Measurements from ENCODE around the gene RPN2. TPM values are rescaled to one million over a fixed set of nuclear protein-coding genes. Genes with fewer than 3 reads are reported as not detected.

Gene RPN2
- total RNA-seq, 1 experiment from 2014 or later = 234 TPM

DNA sequence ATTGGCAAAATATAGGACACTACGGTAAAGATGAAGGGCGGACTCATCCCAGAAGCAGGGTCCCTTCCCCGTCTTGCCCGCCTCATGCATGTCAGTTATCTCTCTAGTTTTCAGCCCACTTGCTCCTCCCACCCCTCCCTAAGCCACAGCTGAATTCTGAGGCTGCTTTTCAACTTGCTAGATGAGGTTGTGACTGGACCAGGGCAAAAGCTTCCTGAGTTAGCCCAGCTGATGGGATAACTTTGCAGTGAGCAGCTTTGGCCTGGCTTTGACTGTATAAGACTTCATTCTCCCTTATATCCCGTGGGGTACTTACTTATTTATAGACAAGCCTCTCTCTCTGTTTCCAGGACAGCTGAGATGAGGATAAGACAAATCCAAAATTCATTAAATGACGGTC lies 59.3 kb downstream of the RPN2 start:
- no peak overlapping the region for H3K4me2 ChIP-seq (ENCODE audit: insufficient read depth, insufficient read length, low read length)
- no peaks in the 10 kb centered on the region for H3K9me3 ChIP-seq (ENCODE audit: control insufficient read depth, low read depth, low read length)
- no peaks in the 10 kb centered on the region for H3K4me1 ChIP-seq (ENCODE audit: insufficient read depth, low read length)
- WGBS (ENCODE audit: extremely low coverage, insufficient read length, low lambda C conversion rate) = no CpG with 5 or more reads among the region's 6 CpGs
- no peak overlapping the region for H3T11ph ChIP-seq (ENCODE audit: low read length)
- H2BK5ac ChIP-seq (ENCODE audit: insufficient read length, low read length) = no peak overlapping the region
- no peaks in the 10 kb centered on the region for H4K20me1 ChIP-seq (ENCODE audit: control insufficient read depth, insufficient read depth, insufficient read length)
- Mint-ChIP-seq H3K36me3 (ENCODE audit: insufficient read depth in 1 of 3, low read depth in 3 of 3) (peaks cover 47 to 97% (median 89%) of the 10 kb centered on the region in 3 experiments), H3K27ac (peak overlapping the region in 2 of 3 experiments; percentile 50 to 69; a peak in 2 of 7 replicates), H3K27me3 (ENCODE audit: low read depth) (no peaks in the 10 kb centered on the region), H3K4me1 (peaks cover 2 to 3% of the 10 kb centered on the region in 2 experiments), H3K4me3 (no peak overlapping the region), H3K9me3 (no peaks in the 10 kb centered on the region)
- no peak overlapping the region for H2AFZ ChIP-seq (ENCODE audit: low read length)
- TF ChIP-seq, protein P1, sequence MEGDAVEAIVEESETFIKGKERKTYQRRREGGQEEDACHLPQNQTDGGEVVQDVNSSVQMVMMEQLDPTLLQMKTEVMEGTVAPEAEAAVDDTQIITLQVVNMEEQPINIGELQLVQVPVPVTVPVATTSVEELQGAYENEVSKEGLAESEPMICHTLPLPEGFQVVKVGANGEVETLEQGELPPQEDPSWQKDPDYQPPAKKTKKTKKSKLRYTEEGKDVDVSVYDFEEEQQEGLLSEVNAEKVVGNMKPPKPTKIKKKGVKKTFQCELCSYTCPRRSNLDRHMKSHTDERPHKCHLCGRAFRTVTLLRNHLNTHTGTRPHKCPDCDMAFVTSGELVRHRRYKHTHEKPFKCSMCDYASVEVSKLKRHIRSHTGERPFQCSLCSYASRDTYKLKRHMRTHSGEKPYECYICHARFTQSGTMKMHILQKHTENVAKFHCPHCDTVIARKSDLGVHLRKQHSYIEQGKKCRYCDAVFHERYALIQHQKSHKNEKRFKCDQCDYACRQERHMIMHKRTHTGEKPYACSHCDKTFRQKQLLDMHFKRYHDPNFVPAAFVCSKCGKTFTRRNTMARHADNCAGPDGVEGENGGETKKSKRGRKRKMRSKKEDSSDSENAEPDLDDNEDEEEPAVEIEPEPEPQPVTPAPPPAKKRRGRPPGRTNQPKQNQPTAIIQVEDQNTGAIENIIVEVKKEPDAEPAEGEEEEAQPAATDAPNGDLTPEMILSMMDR (conservative IDR thresholded peaks at IDR 0.05) = no peak
- H3K23ac ChIP-seq (ENCODE audit: insufficient read length, low read depth, low read length) = no peak overlapping the region
- no peak overlapping the region for H4K91ac ChIP-seq (ENCODE audit: insufficient read length, low read depth, low read length)
- no peak overlapping the region for H2BK120ac ChIP-seq (ENCODE audit: low read depth, low read length, poor library complexity, severe bottlenecking)
- H3K56ac ChIP-seq (ENCODE audit: insufficient read length, low read depth, low read length) = no peak overlapping the region
- no peak overlapping the region for H3K14ac ChIP-seq (ENCODE audit: insufficient read depth, low read length)
- H3K79me1 ChIP-seq (ENCODE audit: insufficient read depth, low read depth, low read length, poor library complexity, severe bottlenecking) = no peaks in the 10 kb centered on the region
- no peak overlapping the region for H3K18ac ChIP-seq (ENCODE audit: insufficient read length, low read depth, low read length)
- H4K8ac ChIP-seq (replicated peaks; ENCODE audit: insufficient read length, low read depth, low read length) = no peak overlapping the region
- DNase-seq = no peak
- H2BK12ac ChIP-seq (ENCODE audit: insufficient read length, low read depth, low read length) = no peak overlapping the region
- no peak overlapping the region for H2BK15ac ChIP-seq (ENCODE audit: low read depth, low read length)
- H2BK20ac ChIP-seq (ENCODE audit: low read depth, low read length, poor library complexity, severe bottlenecking) = no peak overlapping the region
- no peak overlapping the region for H3K27ac ChIP-seq (ENCODE audit: insufficient read length, low read depth, low read length)
- H2AK5ac ChIP-seq (ENCODE audit: insufficient read length, low read length) = no peak overlapping the region
- H3K23me2 ChIP-seq (ENCODE audit: insufficient read length, low read depth, low read length, poor library complexity, severe bottlenecking) = no peaks in the 10 kb centered on the region
- H4K5ac ChIP-seq (ENCODE audit: insufficient read length, low read depth, low read length) = no peak overlapping the region
- H3K9ac ChIP-seq (ENCODE audit: extremely low read depth, insufficient read length, low read length) = no peak overlapping the region
- H3K79me2 ChIP-seq (ENCODE audit: insufficient read depth, low read length) = no peaks in the 10 kb centered on the region
- H3K4ac ChIP-seq (ENCODE audit: low read depth, low read length) = no peak overlapping the region
- H3K27me3 ChIP-seq (ENCODE audit: insufficient read depth, low read length) = no peaks in the 10 kb centered on the region
